NCI-H146 (cell line): ENCODE data around the gene CHST11.

Experiments
- DNase-seq: peaks from one replicate; lab custom pipeline; 2025; lab: John Stamatoyannopoulos, UW

The CHST11 gene

DNA sequence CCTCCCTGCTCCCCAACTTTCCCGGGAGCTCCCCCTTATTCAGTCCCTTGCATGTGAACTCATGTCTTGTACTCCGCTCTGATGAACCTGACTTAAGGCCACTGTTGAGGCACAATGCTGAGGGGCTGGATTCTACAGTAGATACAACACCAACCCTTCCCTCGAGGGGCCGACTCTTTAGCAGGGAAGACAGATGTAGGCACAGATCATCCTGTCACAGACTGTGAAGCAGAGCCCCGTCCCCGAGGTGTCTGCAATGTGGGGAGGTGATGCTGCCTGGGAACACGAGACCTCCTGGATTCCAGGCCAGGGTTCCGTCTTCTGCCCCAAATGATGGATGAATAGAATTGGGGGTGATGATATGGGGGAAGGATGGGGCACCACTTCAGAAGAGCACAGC lies 175.1 kb downstream of the CHST11 start:
- no peak for DNase-seq

- no peak for DNase-seq
These were observed 176.0 kb downstream of the CHST11 start for GRCh38 chr12:104632724-104633201.

GRCh38 chr12:104634044-104634443 lies 177.3 kb downstream of the CHST11 start:
- DNase-seq, result no peak

GRCh38 chr12:104634852-104635251 lies 178.1 kb downstream of the CHST11 start:
- no peak for DNase-seq

GRCh38 chr12:104635607-104636343 lies 179.0 kb downstream of the CHST11 start:
- no peak for DNase-seq

- no peak for DNase-seq
These were observed 179.7 kb downstream of the CHST11 start for GRCh38 chr12:104636496-104636895.

- no peak for DNase-seq
These were observed 180.9 kb downstream of the CHST11 start for GRCh38 chr12:104637604-104638003.

GRCh38 chr12:104638218-104638850 lies 181.6 kb downstream of the CHST11 start:
- DNase-seq, result no peak

DNA sequence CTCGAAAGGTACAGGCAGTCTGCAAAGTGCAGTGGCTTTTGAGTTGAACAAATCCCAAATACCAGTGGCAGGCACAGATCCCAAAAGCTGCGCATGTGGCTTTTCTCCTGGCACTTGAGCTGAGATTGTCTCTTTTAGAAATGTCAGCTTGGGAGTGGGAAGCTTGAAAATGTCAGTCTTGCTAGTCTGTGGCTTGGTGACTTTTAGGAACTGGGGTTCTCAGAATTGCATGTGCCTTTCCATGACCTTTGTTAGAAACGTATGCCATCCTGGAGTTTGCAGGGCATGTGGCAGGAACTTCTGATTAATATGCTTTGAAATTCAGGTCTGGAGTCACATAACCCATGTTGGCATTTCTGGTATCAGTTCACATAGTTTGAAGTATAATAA lies 182.1 kb downstream of the CHST11 start:
- DNase-seq, result no peak

DNA sequence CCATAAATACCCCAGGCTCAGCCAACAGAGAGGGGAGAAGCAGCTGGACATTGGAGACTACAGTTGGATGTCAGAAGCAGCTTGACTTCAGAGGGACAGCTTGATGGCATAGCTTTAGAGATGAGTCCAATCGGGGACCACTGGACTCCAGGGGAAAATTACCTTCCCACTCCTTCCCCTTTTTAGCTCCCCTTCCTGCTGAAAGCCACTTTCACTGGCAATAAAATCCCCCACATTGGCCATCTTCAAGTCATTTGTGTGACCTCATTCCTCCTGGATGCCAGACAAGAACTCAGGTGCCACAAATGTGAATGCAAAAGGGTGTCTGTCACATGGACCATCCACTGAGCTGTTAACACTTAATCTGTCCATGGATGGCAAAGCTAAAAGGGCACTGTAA lies 184.2 kb downstream of the CHST11 start:
- no peak for DNase-seq

DNA sequence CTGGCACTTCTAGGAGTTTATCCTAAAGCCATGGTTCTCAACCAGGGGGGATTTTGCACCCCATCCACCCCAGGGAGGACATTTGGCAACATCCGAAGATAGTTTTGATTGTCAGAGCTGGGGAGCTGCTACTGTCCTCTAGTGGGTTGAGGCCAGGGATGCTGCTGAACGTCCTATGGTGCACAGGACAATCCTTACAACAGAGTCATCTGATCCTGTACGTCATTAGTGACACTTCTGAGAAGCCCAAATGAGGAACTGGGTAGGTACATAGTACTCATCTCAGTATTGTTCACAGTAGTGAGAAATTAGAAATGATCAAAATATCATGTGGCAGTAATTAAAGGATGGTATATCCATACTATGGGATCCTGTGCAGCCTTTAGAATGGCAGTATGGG lies 185.1 kb downstream of the CHST11 start:
- DNase-seq, result no peak

GRCh38 chr12:104643093-104643818 lies 186.5 kb downstream of the CHST11 start:
- DNase-seq, result no peak

DNA sequence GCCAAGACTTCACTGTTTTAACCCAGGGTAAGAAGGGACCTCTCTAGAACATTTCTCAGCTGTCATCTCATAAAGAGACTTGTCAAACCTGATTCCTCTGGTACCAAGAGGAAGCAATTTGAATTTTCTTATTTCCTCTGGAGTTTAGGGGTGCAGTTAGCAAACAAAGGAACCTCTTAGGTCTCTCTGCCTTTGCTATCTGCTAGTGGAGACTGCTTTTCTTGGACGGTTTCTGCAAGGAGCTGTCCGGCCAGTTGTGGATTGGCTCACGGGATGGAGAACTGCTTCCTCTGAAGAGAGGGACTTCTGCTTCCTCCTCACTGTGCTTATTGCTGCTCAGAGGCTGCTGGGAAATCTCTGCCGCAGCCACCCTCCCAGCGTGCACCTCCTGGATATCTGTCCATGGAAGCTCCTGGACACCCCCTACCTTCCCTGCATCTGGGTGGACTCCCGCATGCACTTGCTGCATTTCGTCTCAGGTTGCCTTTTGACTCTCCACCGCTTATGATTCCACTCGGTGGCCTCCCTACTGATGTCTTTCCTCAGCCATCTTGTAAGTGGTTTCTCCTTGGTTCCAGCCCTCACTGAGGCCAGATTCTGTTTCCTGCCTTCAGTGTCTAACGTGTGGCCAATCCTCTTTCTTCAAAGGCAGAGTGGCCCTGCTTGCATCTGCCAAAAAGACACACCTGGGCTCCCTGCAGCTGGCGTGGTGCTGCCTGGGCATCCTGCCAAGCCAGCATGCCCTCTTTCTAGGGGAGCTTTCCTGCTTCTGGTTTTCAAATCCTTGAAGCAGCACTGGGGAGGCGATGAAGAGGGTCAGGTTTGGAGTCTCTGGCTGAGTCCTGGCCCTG lies 187.3 kb downstream of the CHST11 start:
- peak; percentile 7 for DNase-seq

GRCh38 chr12:104648756-104649155 lies 192.0 kb downstream of the CHST11 start:
- no peak for DNase-seq

GRCh38 chr12:104649217-104649824 lies 192.6 kb downstream of the CHST11 start:
- DNase-seq, result no peak

DNA sequence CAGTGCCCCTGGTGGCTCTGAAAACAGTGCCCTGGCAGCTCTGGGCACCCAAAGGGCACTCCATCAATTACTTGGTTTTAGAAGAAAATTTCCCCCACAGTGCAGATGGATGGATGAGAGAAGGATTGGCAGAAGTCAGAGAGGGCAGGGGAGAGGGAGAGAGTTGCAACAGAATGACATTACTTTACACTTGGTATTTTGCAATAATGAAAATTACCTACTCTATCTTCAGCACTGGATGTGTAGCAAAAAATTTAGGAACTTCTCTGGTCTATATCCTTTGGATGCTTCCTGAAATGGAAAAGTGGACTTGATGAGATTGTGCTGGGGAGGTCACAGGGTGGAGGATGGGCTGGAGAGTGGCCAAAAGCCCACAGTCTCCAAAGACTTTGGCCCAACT lies 193.2 kb downstream of the CHST11 start:
- no peak for DNase-seq

- no peak for DNase-seq
These were observed 193.8 kb downstream of the CHST11 start for GRCh38 chr12:104650541-104650940.

GRCh38 chr12:104651811-104652210 lies 195.1 kb downstream of the CHST11 start:
- DNase-seq, result no peak

DNA sequence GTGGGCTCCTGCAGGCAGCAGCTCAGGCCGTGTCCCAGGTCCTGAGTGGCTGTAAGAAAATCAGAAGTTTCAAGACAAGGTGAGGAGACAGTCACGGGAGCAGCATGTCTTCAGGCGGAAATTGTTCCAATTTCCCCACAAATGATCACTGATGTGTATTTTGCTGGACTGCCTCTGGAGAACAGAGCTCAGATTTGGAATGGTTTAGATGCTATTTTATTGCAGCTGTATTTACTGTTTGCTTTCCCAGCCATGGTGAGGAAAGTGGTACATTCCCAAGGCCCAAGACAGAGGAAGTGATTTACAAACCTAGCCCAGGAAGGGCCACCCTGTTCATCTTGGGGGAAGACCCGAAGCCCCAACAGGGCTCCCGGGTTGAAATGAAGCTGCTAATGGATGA lies 195.6 kb downstream of the CHST11 start:
- DNase-seq, result no peak

GRCh38 chr12:104652910-104653309 lies 196.2 kb downstream of the CHST11 start:
- no peak for DNase-seq
